ENCODE measurements around the gene PDGFB.

The PDGFB gene

DNA sequence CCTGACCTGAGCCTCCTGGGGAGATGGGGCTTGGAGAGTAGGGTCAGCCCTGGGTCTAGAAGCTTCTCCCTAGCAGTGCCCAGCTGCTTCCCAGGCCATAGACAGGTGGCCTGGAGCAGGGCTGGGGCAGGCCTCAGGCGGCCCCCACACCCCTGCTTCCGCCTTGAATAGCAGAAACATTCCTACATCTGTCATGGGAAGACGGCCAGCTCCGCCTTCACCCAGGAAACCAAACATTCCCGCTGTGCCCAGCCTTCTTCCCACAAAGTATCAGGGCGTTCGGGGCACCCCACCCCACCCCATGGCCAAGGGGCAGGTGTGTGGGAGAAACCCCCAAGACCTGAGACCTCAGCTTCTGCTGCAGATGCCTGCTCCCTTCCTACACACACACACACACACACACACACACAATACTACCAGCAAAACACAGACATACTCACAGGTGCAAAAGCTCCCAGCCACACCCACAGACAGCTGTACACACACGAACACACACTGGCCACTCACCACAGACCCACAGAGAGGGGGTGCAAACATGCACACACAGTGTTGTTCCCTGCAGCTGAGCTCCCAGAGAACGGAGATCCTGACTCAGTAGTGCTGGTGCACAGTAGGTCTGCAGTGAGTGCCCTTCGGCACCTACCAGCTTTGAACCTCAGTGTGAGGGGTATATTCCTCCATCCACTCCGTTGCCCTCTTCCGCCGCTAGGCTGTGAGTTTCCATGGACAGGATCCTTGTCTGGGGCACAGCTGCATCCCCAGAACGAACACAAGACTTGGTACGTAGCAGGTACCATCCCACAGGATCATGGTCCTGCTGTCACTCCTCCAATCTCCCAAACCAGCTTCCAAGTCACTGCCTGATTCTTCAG, 37.4 kb downstream of the PDGFB start:
- peak; percentile 42 for DNase-seq (ENCODE audit: low read depth, low spot score)

DNA sequence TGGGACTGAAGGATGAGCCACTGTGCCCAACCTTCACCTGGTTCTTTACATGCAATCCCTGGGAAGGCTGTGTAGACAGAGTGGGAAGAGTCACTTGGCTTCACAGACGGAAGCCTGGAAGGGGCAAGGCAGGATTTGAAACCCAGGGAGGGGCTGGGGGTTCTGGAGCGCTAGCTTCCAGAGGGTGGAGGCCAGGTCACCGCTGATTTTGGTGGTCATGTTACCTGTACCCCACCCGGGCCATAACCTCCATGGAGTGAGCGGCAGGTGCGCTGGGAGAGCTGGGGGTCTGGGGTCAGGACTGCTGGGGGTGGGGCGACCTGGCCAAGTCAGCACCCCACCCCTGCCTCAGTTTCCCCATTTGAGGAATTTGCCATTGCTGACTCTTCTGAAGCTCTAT, 38.3 kb downstream of the PDGFB start:
- no peak for DNase-seq (ENCODE audit: low read depth, low spot score)

- peak; percentile 66 for DNase-seq (ENCODE audit: low read depth, low spot score)
Measured at GRCh38 chr22:39205344-39206021, 39.3 kb downstream of the PDGFB start.

GRCh38 chr22:39204216-39204615, 40.6 kb downstream of the PDGFB start:
- DNase-seq (ENCODE audit: low read depth, low spot score): no peak

GRCh38 chr22:39197578-39197977, 47.2 kb downstream of the PDGFB start:
- no peak for DNase-seq (ENCODE audit: low read depth, low spot score)

GRCh38 chr22:39194098-39194497, 50.7 kb downstream of the PDGFB start:
- DNase-seq (ENCODE audit: low read depth, low spot score): no peak

DNA sequence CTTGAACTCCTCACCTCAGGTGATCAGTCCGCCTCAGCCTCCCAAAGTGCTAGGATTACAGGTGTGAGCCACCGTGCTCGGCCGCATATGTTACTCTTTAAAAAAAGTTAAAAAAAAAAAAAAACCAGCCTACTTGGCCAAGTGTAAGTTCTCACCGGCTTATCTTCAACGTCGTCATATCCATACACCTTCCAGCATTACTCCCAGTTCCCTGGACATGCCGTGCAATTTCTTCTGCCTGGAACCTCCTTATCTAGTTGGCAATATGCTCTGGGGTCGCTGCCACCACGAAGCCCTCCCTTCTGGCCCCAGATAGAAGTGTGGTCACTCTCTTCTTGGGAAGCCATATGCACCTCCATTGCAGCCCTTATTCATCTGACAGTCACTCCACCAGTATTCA, 56.0 kb downstream of the PDGFB start:
- DNase-seq (ENCODE audit: low read depth, low spot score): no peak

DNA sequence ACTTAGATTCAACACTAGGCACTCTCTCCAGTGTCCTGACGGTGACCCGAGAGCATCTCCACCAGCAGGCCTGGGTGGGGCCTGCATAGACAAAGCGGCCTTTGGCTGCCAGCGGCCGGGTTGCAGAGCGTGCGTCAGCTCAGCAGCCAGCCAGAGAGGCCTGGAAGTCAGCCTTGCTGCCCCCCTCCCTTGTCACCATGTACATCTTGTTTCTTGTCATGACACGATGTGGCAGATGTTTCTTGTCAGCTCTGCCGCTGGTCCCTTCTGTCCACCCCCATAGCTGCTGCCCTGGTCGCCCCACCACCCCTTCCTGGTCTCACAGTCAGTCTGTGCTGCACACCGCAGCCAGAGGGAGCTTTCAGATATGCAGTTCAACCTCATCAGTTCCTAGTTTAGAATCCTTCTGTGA, 59.2 kb downstream of the PDGFB start:
- DNase-seq (ENCODE audit: low read depth, low spot score): no peak

- no peak for DNase-seq (ENCODE audit: low read depth, low spot score)
Measured at GRCh38 chr22:39184586-39185577, 59.9 kb downstream of the PDGFB start.

GRCh38 chr22:39183991-39184585, 60.7 kb downstream of the PDGFB start:
- DNase-seq (ENCODE audit: low read depth, low spot score): no peak

GRCh38 chr22:39182478-39183030, 62.2 kb downstream of the PDGFB start:
- no peak for DNase-seq (ENCODE audit: low read depth, low spot score)

DNA sequence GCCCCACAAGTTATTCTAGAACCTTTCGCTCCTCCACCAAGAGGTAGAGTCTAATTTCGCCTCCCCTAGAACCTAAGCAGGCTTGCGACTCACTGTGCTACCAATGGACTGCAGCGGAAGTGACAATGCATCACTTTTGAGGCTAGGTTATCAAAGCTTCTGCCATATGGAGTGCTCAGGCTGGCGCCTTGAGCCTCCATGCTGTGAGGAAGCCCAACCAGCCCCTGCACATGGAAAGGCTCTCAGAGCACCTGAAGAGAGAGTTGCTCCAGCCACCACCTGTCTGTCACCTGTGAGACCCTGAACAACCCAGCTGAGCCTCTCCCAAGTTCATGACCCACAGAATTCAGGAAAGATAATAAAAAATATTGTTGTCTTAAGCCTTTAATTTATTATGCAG, 63.0 kb downstream of the PDGFB start:
- no peak for DNase-seq (ENCODE audit: low read depth, low spot score)

- no peak for DNase-seq (ENCODE audit: low read depth, low spot score)
Measured at GRCh38 chr22:39181356-39181755, 63.4 kb downstream of the PDGFB start.

DNA sequence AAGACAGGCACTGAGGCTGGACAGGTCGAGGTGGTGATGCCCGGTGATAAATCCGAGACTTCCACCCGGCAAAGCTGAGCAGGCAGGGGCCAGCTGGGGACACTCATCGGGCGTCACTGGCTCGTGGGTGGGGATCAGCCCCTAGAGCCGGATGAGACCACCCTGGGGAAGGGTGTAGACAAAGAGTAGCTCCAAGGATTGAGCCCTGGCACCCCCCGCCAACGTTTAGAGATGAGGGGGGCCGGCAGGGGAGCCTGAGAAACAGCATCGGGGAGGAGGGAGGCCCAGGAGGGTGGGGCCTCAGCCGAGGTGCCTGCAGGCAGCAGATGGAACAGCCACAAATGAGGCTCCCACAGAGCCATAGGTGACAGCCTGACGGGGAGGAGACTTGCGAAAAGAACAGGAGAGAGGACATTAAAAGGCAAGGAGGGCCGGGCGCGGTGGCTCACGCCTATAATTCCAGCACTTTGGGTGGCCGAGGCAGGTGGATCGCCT, 64.9 kb downstream of the PDGFB start:
- no peak for DNase-seq (ENCODE audit: low read depth, low spot score)

- DNase-seq (ENCODE audit: low read depth, low spot score): no peak
Measured at GRCh38 chr22:39179401-39179827, 65.4 kb downstream of the PDGFB start.

DNA sequence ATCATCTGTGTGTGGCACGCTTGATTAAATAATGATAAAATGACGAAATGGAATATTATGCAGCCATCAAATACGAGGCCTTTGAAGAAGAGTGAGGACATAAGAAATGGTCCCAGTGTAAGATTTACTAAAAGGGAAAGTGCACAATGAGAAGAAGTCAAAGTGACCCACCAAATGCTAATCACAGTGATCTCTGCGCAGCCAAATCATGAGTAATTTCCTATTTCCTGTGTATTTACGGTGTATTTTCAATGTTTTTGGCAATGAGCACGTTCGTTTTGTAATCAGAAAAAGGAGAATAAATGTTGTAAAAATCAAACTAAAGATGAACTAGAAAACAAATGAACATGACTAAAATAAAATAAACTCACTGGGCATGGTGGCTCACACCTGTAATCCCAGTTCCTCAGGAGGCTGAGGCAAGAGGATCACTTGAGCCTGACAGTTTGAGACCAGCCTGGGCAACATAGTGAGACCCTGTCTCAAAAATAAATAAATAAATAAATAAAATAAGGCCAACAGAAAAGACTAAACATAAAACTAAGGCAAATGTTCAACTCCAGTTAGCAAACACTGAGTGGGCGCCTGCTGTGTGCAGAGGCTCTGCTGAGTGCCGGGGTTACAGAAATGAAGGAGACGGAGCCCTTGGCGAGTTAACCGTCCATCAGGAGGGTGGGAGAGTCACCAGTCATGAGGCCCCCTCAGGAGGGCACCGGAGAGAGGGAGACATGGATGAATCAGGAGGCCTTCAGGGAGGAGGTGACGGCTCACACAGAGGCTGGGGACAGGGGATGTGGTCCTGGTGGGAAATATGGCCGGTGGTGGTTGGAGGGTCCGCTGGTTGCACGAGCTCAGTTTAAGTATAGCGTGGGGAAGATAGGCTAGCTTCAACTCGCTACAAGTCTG, 66.3 kb downstream of the PDGFB start:
- no peak for DNase-seq (ENCODE audit: low read depth, low spot score)

DNA sequence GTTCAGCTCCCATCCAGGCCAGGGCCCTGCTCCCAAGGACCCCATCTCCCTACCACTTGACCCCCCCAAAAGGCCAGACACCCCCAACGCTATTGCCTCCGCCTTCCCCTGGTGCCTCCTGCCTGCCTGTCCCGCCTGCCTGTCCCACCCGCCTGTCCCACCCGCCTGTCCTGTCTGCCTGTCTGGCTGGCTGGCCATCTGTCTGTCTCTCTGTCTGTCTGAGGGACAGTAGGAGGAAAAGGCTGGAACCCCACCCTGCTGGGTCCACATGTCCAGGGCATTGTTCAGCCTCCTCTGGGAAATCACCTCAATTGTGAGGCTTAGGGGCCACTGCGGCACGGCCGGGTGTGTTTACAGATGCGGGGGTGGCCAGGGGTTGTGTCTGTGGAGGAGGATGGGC, 67.0 kb downstream of the PDGFB start:
- no peak for DNase-seq (ENCODE audit: low read depth, low spot score)

GRCh38 chr22:39177456-39177775, 67.4 kb downstream of the PDGFB start:
- no peak for DNase-seq (ENCODE audit: low read depth, low spot score)

- DNase-seq (ENCODE audit: low read depth, low spot score): peak; percentile 22
Measured at GRCh38 chr22:39176714-39177455, 67.9 kb downstream of the PDGFB start.

Measured in astrocyte of the hippocampus (primary cell).